Suprapubic skin (tissue), 3 donors: ENCODE measurements around the gene KRTAP5-1.

Source experiments
- EP300 ChIP-seq: sonication (generic); formaldehyde crosslinking; IDR thresholded peaks from one replicate; pipeline ENCODE4 v1.6.1; 2017; ENCODE audit warnings: antibody characterized with exemption
- POLR2A ChIP-seq, 2 donors: fragments of 450-650 bp; IDR thresholded peaks; one replicate each; pipeline ENCODE4 v1.6.1; 2017; ENCODE audit warnings: antibody characterized with exemption in 2 of 2, mild to moderate bottlenecking in 2 of 2, moderate library complexity in 2 of 2
- TF ChIP-seq, protein P1 (sequence below), 2 donors: fragments of 200-600 bp in 1 of 2; fragments of 450-650 bp in 1 of 2; sonication (generic) in 1 of 2; IDR thresholded peaks; one replicate each; pipeline ENCODE4 v1.5.1; 2016 to 2019; ENCODE audit warnings: antibody characterized with exemption in 2 of 2, mild to moderate bottlenecking in 1 of 2, moderate library complexity in 1 of 2

DNA sequence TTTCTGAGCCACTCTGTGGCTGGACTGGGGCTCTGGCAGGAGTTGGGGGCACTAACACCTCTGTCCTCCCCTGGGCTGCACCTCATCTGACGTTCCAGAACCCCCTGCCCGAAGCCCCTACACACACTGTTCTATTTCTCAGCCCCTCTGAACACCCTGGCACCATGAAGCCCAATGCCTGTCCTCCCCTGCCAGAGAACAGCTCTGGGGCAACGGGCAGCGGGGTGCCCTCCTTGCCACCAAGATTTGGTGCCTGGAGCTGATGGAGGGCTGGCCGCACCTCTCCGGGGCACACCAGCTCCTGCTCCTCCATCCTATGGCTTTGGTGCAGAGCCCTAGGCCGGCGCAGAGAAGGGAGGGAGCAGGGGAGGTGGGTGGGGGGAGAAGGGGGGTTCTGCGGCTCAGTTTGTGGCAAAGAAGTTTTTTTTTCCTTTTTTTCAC is 29.4 kb downstream of the KRTAP5-1 start:
- TF ChIP-seq, protein P1, sequence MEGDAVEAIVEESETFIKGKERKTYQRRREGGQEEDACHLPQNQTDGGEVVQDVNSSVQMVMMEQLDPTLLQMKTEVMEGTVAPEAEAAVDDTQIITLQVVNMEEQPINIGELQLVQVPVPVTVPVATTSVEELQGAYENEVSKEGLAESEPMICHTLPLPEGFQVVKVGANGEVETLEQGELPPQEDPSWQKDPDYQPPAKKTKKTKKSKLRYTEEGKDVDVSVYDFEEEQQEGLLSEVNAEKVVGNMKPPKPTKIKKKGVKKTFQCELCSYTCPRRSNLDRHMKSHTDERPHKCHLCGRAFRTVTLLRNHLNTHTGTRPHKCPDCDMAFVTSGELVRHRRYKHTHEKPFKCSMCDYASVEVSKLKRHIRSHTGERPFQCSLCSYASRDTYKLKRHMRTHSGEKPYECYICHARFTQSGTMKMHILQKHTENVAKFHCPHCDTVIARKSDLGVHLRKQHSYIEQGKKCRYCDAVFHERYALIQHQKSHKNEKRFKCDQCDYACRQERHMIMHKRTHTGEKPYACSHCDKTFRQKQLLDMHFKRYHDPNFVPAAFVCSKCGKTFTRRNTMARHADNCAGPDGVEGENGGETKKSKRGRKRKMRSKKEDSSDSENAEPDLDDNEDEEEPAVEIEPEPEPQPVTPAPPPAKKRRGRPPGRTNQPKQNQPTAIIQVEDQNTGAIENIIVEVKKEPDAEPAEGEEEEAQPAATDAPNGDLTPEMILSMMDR (IDR thresholded peaks at IDR 0.05): no peak
- TF ChIP-seq EP300: no peak
- TF ChIP-seq POLR2A (IDR thresholded peaks at IDR 0.05): no peak
